ENCODE measurements around the gene C5orf63. TPM values are rescaled to one million over a fixed set of nuclear protein-coding genes. Genes with fewer than 3 reads are reported as not detected.

Gene C5orf63
- total RNA-seq, 4 donors from 2014 or later = 1.7 to 12.1 (median 9.4) TPM

DNA sequence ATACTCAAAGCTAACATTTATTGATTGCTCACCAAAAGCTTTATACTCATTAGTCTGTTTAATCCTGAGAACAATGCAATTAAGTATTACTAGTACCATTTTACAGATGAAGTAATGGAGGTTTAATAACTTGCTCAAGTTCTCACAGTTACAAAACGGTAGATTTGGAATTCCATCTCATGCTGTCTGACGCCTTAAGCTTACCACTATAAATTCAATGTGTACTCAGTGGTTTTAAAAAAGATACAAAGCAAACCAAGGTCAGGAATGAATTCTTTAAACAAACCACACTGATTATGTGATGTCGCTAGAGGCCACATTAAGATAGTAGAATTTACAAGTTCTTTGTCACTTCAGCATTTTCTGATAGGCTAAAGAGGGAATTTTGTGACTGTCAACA lies 1.2 kb upstream of the C5orf63 start:
- Histone ChIP-seq H3K27me3 (no peaks in the 10 kb centered on the region), H3K4me3 (no peak overlapping the region), H3K9me3 (no peaks in the 10 kb centered on the region), H3K36me3 (no peaks in the 10 kb centered on the region), H3K27ac (no peak overlapping the region), H3K4me1 (peaks cover 0 to 6% (median 0%) of the 10 kb centered on the region in 4 donors)
- no peak for DNase-seq
- TF ChIP-seq POLR2A (IDR thresholded peaks at IDR 0.05) = no peak
- TF ChIP-seq, protein P1, sequence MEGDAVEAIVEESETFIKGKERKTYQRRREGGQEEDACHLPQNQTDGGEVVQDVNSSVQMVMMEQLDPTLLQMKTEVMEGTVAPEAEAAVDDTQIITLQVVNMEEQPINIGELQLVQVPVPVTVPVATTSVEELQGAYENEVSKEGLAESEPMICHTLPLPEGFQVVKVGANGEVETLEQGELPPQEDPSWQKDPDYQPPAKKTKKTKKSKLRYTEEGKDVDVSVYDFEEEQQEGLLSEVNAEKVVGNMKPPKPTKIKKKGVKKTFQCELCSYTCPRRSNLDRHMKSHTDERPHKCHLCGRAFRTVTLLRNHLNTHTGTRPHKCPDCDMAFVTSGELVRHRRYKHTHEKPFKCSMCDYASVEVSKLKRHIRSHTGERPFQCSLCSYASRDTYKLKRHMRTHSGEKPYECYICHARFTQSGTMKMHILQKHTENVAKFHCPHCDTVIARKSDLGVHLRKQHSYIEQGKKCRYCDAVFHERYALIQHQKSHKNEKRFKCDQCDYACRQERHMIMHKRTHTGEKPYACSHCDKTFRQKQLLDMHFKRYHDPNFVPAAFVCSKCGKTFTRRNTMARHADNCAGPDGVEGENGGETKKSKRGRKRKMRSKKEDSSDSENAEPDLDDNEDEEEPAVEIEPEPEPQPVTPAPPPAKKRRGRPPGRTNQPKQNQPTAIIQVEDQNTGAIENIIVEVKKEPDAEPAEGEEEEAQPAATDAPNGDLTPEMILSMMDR (IDR thresholded peaks at IDR 0.05) = no peak

GRCh38 chr5:127070243-127070642 lies 3.1 kb downstream of the C5orf63 start:
- H3K9me3 ChIP-seq = no peaks in the 10 kb centered on the region
- DNase-seq = no peak
- TF ChIP-seq POLR2A (IDR thresholded peaks at IDR 0.05) = no peak
- TF ChIP-seq, protein P1 (IDR thresholded peaks at IDR 0.05) = no peak

DNA sequence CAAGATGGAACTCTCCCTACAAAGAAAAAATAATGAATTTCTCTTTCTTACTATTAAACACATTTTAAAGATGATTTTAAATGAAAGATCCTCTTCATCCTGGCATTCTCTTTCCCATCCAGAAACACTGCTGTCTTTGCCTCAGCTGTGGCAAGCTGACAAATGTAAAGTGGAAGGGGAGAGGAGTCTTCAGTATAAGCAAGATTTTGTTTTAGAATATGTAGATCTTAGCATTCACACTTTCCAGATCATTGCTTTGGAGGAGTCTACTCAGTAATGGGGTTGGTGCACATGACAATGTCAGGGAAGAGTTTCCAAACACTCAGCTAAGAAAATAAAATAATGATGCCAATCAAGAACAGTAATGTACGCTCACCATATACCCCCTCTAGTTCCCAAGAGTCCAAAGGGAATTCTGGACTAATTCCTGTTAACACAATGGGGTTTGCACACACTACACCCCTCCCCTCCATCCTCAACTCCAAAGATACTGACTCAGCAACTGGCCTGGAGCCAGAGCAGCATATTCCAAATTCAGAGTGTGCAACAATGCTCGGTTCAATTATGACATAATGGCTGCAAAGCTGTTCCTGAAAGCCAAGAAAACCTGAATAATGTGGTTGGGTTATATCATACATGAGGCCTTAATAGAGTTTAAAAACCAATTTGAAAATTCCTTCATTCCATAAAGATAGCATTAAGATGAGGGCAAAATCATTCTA lies 4.6 kb downstream of the C5orf63 start:
- Histone ChIP-seq H3K4me1 (no peaks in the 10 kb centered on the region), H3K27me3 (no peaks in the 10 kb centered on the region), H3K9me3 (no peaks in the 10 kb centered on the region), H3K27ac (no peak overlapping the region), H3K36me3 (no peaks in the 10 kb centered on the region), H3K4me3 (no peak overlapping the region)
- no peak for DNase-seq
- TF ChIP-seq, protein P1 (IDR thresholded peaks at IDR 0.05) = no peak
- no peak for TF ChIP-seq POLR2A (IDR thresholded peaks at IDR 0.05)

More at GRCh38 chr5:127070243-127070642, 3.1 kb downstream of the C5orf63 start:
- Histone ChIP-seq H3K27me3 (no peaks in the 10 kb centered on the region), H3K4me1 (no peaks in the 10 kb centered on the region), H3K4me3 (no peak overlapping the region), H3K36me3 (no peaks in the 10 kb centered on the region), H3K27ac (no peak overlapping the region)

- no peak overlapping the region for H3K27ac ChIP-seq
- H3K36me3 ChIP-seq = no peaks in the 10 kb centered on the region
- no peaks in the 10 kb centered on the region for H3K4me1 ChIP-seq
- no peak for DNase-seq
- H3K4me3 ChIP-seq = no peak overlapping the region
- no peaks in the 10 kb centered on the region for H3K27me3 ChIP-seq
- H3K9me3 ChIP-seq = no peaks in the 10 kb centered on the region
- TF ChIP-seq, protein P1 (IDR thresholded peaks at IDR 0.05) = no peak
- TF ChIP-seq POLR2A (IDR thresholded peaks at IDR 0.05) = no peak
These were observed 6.6 kb downstream of the C5orf63 start for GRCh38 chr5:127066721-127067120.

DNA sequence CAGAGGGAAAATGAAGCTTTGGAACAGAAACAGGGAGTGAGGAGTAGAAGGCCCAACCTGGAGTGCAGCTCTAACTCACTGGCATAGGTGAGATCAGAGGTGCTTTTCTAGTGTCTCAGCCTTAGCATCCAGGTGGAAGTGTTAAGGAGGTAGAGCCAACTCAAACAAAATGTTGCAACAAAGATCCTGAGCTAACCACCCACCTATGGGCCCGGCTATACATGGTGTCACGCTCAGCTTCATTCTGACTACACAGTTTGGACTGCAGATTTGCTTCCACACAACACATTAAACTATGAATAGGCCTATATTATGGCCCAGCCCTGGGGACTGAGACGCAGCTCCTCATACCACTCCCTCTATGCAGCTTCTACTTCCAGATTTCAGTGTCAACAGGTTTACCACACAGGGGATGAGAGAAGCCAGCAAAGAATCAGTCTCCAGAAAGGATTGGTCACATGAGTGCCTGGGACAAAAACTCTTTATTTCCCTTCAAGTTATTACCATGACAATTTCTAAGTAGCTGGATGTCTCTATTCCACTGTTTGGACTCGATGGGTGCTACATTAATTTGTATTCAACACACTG lies 9.0 kb downstream of the C5orf63 start:
- Histone ChIP-seq H3K4me1 (no peaks in the 10 kb centered on the region), H3K36me3 (no peaks in the 10 kb centered on the region), H3K9me3 (no peaks in the 10 kb centered on the region), H3K27me3 (no peaks in the 10 kb centered on the region), H3K4me3 (no peak overlapping the region), H3K27ac (no peak overlapping the region)
- no peak for DNase-seq
- no peak for TF ChIP-seq POLR2A (IDR thresholded peaks at IDR 0.05)
- TF ChIP-seq, protein P1 (IDR thresholded peaks at IDR 0.05) = no peak

Data from Peyer's patch (tissue), 4 donors.